Measurements from ENCODE around the gene PSMB1.

PSMB1 gene

DNA sequence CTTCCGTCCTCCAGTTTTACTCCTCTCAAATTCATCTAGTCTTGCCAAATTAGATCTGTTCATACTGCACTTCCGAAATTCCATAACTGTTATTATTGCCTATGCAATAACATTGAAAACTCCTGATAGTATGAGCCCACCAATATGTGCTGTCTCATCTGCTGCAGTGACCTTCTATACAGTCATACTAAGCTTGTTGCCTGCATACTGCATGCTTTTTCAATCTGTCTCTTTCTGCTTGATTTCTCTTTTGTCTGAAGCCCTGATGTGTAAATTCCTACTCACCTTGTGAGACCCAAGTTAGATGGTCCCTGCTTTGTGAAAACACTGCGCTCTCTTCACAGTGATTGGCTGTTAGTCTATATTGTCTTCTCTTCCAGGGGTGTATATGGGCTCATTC lies 2.2 kb upstream of the PSMB1 start:
- no peak for TF ChIP-seq CTCF (conservative IDR thresholded peaks at IDR 0.05; ENCODE audit: control insufficient read depth, insufficient read depth, low read depth, low read length)
- peak overlapping the region; percentile 95 for H3K4me3 ChIP-seq (ENCODE audit: control insufficient read depth, low read depth, low read length)

DNA sequence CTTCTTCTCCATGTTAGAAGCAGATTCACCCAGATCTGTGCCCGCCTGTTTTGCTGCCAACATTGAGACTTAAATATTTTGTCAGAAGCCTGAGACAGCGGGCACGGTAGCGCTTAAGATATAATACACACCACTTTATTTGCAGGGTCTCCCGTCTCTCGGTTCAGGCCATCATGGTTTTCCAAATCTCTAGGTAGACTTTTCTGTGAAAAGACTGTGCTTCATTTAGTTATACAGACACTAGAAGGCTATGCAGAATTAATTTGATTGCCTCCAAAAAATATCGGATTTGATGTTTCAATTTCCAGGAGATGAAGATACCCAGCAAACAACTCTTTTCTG lies 1.7 kb upstream of the PSMB1 start:
- no peak for DNase-seq (ENCODE audit: low read depth)
- no peak for TF ChIP-seq CTCF (conservative IDR thresholded peaks at IDR 0.05; ENCODE audit: control insufficient read depth, insufficient read depth, low read depth, low read length)
- peak overlapping the region; percentile 95 for H3K4me3 ChIP-seq (ENCODE audit: control insufficient read depth, low read depth, low read length)

More for the DNA sequence above, 2.2 kb upstream of the PSMB1 start:
- DNase-seq (ENCODE audit: low read depth): no peak

DNA sequence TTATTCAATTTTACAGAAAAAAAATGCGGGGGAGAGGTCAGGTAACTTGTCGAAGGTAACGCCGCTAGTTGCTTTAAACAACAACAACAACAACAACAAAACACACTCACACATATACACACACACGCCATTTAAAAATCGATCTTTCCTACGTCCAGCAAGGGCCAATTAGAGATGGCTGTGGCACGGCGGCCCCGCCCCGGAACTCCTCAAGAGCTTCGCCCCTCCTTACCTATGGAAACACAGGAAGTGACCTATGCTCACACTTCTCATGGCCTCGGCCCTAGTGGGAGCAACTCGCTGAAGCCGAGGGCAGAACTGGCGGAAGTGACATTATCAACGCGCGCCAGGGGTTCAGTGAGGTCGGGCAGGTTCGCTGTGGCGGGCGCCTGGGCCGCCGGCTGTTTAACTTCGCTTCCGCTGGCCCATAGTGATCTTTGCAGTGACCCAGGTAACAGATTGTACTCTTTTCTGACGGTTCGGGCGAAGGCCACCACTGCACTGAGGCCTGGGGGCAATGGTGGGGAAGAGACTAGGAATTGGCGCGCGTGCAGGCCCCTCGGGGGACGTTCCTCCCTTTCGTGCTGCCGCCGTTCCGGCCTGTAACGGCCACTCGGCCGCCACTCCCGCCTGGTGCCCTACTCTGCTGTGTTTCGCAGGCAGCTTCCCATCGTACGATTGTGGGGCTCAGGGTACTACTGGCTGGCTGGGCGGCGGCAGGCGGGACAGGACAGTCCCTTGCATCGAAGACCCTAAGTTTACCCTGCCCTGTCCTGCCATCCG lies 1.1 kb upstream of the PSMB1 start, which contains the start of gene TBP:
Gene TBP, plus strand, starts transcription at position 357 of the 783 bp plus-strand sequence. CDS start 2,661 bp downstream, outside the sequence.
- peak within 1 kb of the TSS; percentile 95 for H3K4me3 ChIP-seq (ENCODE audit: control insufficient read depth, low read depth, low read length)
- TF ChIP-seq CTCF (conservative IDR thresholded peaks at IDR 0.05; ENCODE audit: control insufficient read depth, insufficient read depth, low read depth, low read length): no peak
- DNase-seq (ENCODE audit: low read depth): peak; percentile 99

DNA sequence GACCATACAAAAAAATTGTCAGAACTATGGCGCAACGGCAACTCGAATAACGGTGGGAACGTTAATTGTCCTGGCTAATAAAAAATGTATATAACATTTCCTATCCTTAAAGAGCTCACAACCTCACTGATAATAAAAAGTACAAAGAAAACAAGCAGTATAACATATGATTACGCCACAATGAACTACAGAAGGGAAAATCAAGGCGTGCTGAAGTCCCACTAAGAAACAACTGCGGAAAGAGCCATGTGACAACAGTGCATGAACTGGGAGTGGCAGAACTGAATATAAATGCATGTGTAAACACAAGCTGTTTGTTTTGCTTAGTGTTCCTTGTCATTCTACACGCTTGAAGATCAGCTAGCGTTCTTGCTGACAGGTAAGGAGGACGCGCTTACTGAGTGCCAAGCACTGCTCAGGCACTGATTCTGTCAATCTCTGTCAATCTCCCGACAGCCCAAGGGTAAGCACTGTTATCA lies 466 bp upstream of the PSMB1 start:
- TF ChIP-seq CTCF (conservative IDR thresholded peaks at IDR 0.05; ENCODE audit: control insufficient read depth, insufficient read depth, low read depth, low read length): no peak
- peak; percentile 50 for DNase-seq (ENCODE audit: low read depth)
- peak overlapping the region; percentile 95 for H3K4me3 ChIP-seq (ENCODE audit: control insufficient read depth, low read depth, low read length)

- no peak for TF ChIP-seq CTCF (conservative IDR thresholded peaks at IDR 0.05; ENCODE audit: control insufficient read depth, insufficient read depth, low read depth, low read length)
- no peak overlapping the region for H3K4me3 ChIP-seq (ENCODE audit: control insufficient read depth, low read depth, low read length)
- no peak for DNase-seq (ENCODE audit: low read depth)
Observed at GRCh38 chr6:170545405-170545804, 7.7 kb downstream of the PSMB1 start.

- H3K4me3 ChIP-seq (ENCODE audit: control insufficient read depth, low read depth, low read length): no peak overlapping the region
- TF ChIP-seq CTCF (conservative IDR thresholded peaks at IDR 0.05; ENCODE audit: control insufficient read depth, insufficient read depth, low read depth, low read length): no peak
- DNase-seq (ENCODE audit: low read depth): peak; percentile 33
Observed at GRCh38 chr6:170542031-170542719, 10.9 kb downstream of the PSMB1 start.

All from fibroblast of mammary gland (primary cell).